HG02588 (cell line): ENCODE results near the gene GCNT3.
"Not testable (repeated sequence)": the region's sequence is repeated elsewhere in the genome, so short reads cannot be mapped to it uniquely, and the experiment has no call there.

ENCODE experiments used
- ATAC-seq: cut with Tn5 transposase; IDR thresholded peaks from one replicate; pipeline ENCODE4 v1.9.1; 2021; ENCODE audit warnings: mild to moderate bottlenecking, moderate library complexity; ENCODE audit not compliant: unreplicated experiment

The GCNT3 gene

DNA sequence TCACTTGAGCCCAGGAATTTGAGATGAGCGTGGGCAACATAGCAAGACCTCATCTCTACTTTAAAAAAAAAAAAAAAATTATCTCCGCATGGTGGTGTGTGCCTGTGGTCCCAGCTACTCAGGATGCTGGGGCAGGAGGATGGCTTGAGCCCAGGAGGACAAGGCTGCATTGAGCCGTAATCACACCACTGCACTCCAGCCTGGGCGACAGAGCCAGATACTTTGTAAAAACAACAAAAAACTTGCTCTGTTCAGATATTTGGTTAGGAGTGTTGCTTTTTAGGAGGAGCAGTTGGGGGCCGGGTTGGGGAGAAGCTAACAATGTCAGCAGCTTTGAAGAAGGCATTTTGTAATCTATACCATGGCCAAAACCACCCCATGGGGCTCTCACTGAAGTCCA is 4.1 kb downstream of the GCNT3 start:
- no peak for ATAC-seq

DNA sequence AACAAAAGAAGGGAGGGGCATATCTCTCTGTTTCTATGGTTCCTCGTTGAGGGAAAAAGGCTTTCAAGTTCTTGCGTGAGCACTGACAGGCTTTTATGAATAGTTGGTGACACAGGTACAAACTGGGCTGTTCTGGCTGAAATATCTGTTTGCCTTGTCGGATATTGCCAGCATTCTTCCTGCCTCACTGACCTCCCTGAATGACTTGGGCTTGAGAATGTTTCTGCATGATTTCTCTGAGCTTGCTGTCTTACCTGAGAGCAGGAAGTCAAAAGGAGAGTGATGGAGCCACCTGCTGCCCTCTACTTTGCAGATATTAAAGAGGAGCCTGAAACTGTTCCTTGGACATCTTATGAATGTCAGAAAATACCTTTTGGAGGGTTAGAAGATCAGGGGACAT is 4.8 kb downstream of the GCNT3 start:
- no peak for ATAC-seq

DNA sequence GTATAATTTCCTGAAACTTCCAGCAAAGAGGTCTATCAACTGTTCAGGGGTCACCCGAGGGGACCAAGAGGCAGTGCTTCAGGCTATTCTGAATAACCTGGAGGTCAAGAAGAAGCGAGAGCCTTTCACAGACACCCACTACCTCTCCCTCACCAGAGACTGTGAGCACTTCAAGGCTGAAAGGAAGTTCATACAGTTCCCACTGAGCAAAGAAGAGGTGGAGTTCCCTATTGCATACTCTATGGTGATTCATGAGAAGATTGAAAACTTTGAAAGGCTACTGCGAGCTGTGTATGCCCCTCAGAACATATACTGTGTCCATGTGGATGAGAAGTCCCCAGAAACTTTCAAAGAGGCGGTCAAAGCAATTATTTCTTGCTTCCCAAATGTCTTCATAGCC is 6.8 kb downstream of the GCNT3 start:
- ATAC-seq, result no peak

DNA sequence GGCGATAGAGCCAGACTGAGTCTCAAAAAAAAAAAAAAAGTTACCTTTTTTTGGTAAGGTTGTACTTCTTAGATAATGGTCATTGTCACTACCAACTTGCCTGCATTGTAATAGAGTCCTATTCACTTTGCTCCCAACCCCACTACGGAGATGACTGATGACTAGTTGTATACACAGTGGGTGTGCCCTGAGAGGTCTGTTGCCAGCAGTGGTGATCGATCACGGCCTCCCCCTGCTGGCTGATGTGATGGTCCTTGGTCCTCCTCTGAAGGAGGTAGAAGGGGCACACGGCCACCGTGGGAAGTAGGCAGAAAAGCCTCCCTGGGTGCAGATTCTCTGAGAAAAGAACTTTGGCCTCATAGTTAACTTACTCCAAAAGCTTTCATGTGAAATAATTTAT is 10.7 kb downstream of the GCNT3 start:
- ATAC-seq, result no peak

DNA sequence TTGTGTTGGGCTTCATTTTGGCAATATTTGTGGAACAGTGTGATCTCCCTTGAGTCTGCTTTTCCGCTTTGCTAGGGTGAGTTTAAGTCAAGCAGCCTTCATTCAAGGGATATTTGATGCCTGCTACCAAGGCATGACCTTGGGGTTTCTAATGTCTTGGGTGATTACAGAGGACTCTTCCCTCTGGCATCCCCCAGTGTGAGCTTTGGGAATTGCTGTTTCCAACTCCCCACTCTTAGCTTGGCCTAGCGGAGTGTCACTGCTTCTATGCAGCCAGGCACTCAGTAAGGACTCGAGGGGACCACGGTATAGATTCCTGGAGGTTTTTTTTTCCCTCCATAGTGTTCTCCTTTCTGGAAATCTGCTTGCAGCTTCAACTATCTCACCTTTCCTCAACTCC is 21.1 kb downstream of the GCNT3 start:
- ATAC-seq, result no peak

DNA sequence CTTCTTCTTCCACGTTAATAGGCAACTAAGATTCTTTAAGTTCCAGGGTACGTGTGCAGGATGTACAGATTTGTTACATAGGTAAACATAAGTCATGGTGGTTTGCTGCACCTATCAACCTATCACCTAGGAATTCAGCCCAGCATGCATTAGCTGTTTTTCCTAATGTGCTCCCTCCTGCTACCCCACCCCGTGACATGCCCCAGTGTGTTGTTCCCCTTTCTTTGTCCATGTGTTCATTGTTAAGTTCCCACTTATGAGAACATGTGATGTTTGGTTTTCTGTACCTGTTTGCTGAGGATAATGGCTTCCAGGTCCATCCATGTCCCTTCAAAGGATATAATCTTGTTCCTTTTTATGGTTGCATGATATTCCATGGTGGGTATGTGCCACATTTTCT is 24.6 kb downstream of the GCNT3 start:
- no peak for ATAC-seq

DNA sequence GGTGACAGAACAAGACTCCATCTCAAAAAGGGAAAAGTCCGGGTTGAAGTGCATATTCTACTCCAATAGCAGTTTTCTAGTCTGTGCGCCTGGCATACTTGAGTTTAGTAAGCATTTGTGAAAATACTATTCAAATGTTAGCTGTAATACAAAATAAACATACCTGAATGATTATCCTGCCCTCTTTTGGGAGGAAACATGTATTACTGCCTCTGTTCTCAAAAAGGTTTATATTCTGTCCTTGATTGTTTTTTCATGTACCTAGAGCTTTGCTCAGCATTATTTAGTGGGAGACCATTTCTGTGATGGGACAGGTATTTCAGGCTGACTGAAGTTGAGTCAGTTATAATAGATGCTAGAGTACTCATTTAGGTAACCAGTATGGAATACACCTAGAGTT is 25.9 kb downstream of the GCNT3 start:
- ATAC-seq, result not testable (repeated sequence)

DNA sequence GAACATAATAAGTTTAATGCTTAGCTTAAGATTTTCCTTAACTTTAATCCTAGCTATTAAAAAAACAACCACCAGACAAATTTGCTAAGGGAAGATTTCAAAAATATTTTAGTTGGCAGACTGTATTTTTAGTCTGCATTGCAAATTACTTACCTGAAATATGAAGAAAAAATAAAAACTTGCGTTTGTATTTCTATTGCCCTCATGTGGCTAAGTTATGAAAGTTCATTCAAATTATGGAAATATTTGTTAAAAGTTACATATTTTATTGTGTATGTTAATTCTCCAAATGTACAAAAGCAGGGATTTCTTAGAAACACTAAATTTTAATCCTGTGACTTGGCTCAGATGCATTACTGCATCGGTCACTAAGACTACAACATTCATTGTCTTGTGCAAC is 30.8 kb downstream of the GCNT3 start:
- no peak for ATAC-seq

DNA sequence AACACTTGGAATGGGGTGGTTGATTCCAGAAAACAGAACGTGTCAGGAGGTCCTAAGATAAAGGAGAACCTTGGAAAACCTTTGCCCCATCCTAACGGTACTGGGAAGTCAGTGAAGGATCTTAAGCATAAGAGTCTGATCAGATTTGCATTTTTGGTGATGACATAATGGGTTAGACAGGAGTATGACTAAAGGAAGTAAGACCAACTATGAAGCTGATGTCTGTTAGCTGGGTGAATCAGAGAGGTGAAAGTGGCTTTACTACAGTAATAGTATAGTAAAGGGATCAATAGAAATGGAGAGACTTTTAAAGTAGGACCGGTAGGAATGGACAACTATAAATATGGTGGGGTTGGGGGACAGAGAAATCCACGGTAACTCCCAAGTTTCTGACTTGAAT is 33.2 kb downstream of the GCNT3 start:
- ATAC-seq, result no peak

DNA sequence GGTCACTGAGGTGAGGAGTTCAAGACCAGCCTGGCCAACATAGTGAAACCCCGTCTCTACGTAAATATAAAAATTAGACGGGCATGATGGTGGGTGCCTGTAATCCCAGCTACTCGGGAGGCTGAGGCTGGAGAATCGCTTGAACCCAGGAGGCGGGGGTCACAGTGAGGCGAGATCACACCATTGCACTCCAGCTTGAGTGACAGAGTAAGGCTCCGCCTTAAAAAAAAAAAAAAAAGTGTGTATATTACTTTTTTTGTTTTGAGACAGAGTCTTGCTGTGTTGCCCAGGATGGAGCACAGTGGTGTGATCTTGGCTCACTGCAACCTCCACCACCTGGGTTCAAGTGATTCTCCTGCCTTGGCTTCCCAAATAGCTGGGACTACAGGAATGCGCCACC is 34.2 kb downstream of the GCNT3 start:
- ATAC-seq, result not testable (repeated sequence)

DNA sequence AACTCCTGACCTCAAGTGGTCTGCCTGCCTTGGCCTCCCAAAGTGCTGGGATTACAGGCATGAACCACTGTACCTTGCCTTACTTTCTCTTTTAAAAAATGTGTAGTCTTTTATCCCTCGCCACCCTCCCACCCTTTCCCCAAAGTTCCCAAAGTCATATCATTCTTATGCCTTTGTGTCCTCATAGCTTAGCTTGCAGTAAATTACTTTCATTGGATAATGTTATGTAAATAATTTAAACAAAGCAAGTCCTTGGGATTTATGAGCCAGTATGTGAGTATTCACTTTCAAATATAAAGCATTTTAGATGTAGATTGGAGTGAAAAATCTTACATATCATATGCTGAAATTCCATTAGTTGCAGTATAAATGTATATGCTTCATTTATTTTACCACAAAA is 34.7 kb downstream of the GCNT3 start:
- no peak for ATAC-seq

DNA sequence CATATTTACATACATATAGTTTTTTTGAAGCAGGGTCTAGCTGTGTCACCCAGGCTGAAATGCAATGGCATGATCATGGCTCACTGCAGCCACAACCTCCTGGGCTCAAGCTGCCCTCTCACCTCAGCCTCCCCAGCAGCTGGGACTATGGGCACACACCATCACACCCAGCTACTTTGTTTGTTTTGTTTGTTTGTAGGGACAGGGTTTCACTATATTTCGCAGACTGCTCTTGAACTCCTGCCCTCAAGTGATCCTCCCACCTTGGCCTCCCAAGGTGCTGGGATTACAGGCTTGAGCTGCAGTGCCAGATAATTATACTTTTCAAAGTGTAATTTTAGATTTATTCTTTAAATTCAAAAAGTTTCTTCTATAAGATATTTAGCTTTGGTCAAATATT is 35.5 kb downstream of the GCNT3 start:
- ATAC-seq, result no peak

DNA sequence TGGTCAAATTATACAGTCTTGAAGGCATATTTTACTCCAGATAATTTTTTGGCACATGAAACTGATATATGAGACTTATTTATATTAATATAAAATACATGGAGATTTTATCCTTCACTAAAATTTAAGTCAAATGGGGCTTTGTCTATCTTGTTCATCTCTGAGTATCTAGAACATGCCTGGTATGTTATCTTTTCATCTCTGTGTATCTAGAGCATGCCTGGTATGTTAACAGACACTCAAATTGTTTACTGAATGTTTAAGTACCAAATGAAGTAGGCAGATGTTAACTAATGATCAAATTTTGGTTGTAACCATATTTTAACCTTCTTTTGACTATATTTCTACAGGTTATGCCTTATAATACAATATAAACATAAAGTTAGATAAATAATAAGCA is 38.0 kb downstream of the GCNT3 start:
- no peak for ATAC-seq

DNA sequence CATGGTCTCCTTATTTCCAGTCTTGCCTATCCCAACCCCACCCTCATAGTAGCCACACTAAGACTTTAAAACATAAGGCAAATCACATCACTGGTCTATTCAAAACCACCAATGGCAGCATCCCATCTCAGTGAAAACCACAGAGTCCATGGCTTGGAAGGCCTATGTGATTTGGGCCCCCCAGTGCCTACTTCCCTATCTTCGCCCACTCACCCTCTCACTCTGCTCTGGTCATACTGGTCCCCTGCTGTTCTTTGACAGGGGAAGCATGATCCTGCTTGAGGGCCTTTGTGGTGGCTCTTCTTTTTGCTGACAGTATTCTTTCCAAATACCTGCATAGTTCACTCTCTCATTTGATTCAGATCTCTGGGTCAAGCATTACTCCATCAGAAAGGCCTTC is 42.5 kb downstream of the GCNT3 start:
- ATAC-seq, result no peak

DNA sequence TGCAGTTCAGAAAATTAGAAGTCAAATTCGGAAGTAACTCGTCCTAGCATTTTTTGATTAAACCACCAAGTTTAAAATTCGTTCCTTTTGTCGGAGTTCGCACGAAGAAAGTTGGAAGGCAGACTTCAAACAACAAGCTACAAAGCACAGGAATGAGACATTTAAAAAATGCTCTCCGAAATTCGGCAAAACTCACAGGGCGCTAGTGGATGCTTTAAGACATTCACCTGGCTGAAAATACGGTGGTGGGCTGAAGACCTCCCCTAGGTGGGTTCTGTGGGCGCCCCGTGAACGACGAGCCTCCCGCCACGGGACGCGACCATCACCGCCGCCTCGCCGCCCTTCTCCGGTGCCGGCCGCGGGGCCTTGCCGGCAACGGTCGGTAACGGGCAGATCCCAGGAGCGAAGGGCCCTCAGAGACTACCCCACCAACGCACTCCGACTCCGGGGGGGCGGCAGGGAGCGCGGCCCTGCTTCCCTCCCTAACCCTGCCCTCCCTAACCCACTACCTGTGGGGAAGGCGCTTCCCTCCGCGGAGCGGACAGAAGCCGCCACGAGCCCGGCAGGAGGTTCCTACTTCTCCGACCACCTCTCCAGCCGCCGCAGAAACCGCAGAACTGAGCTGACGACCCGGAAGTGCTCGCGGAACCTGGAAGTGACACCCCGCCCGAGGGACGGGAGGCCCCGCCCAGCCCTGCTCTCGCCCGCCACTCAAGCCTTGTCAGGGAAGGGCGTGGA is 45.5 kb downstream of the GCNT3 start, which contains the start of gene GTF2A2:
GTF2A2 (minus strand) TSS at position 619 of the 738 bp plus-strand sequence. CDS start 5,238 bp downstream, outside the sequence.
- peak; percentile 98 for ATAC-seq

DNA sequence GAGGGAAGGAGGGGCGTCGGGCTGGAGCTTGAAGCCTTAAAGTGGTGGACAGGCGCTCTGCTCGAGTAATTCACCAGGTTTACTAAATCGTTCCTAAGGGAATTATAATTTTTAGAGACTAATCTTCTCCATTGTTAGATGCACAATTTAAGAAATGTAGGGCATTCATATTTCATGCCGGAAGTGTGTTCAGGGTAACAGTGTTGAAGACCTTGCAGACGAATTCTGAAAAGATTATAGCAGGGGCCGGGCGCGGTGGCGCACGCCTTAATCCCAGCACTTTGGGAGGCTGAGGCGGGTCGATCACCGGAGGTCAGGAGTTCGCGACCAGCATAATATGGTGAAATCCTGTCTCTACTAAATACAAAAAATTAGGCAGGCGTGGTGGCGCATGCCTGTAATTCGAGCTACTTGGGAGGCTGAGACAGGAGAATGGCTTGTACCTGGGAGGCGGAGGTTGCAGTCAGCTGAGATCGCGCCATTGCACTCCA is 46.1 kb downstream of the GCNT3 start:
- ATAC-seq, result no peak

DNA sequence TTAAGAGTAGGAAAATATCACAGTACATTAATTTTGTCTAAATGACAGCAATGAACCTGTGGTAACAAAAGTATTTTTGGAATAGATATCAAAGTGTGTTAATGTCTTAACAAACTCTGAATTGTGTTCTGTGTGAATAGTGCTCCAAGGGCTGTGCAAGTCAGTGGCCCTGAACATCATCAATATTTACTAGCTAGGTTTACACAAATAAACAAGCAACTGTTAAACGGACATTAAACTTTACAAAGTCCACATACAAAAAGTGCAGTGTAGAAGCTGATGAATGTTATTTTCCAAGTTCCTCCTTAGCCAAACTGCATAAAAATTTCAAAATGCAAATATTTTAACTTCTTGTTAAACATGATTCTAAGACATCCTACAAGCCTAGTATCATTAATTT is 47.8 kb downstream of the GCNT3 start:
- ATAC-seq, result no peak

DNA sequence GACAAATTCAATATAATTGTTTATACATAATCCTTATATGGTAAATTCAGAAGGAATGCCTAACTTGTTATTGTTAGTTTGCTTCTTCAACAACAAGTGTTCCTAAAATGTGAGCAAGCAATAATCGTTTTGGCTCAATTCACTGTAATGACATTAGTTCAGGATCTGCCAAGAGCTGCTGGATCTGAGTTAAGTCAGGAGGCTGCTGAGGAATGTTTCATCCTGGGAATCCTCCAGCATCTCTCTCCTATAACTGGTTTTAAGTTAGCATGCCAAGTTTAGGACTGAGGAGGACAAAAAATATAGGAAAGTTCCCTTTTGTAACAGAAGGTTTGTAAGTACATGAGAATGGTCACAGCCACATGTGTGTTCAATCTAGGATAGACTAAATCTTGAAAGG is 50.7 kb downstream of the GCNT3 start:
- ATAC-seq, result no peak

DNA sequence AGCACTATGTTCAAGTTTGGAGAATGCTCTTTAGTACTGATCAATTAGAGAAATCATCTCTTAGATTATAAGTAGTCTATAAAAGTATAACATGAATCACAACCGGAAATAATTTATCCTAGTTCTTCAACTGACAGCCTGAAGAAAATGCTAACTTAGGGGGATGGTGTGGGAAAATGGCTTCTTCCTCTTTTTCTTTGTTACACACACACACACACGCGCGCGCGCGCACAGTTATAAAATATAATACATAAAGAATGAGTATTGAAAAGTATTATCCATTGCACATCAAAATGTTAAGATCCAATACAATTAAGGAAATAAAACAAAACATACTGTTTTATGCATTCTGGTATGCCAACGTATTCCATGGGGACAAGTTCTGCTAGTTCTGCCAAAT is 57.0 kb downstream of the GCNT3 start:
- ATAC-seq, result no peak
